CD4-positive, alpha-beta T cell treated with Interleukin-4 for 4 hours (primary cell): ENCODE results near the gene NFKBIL1.

Experiments used
- DNase-seq: peaks from one replicate; pipeline ENCODE4 v3.0.0-alpha.2; 2020

NFKBIL1 gene

GRCh38 chr6:31567531-31568370 is 20.3 kb downstream of the NFKBIL1 start:
- DNase-seq: peak; percentile 37

- DNase-seq: peak; percentile 86
These were observed 21.1 kb downstream of the NFKBIL1 start for GRCh38 chr6:31568537-31568961.

- no peak for DNase-seq
These were observed 22.6 kb downstream of the NFKBIL1 start for GRCh38 chr6:31569861-31570536.

- peak; percentile 73 for DNase-seq
These were observed 24.9 kb downstream of the NFKBIL1 start, which contains the start of gene LTA for GRCh38 chr6:31572041-31572911. LTA (plus strand) TSS chr6:31572289; CDS start chr6:31572743, 454 bp downstream.

- DNase-seq: no peak
These were observed 26.1 kb downstream of the NFKBIL1 start for GRCh38 chr6:31573239-31574105.

GRCh38 chr6:31574106-31575061 is 27.0 kb downstream of the NFKBIL1 start:
- no peak for DNase-seq

- peak; percentile 89 for DNase-seq
These were observed 28.0 kb downstream of the NFKBIL1 start, which contains the start of gene TNF for GRCh38 chr6:31575335-31575901. TNF (plus strand) TSS chr6:31575565; CDS start chr6:31575742, 177 bp downstream.

GRCh38 chr6:31575952-31576685 is 28.7 kb downstream of the NFKBIL1 start:
- no peak for DNase-seq

GRCh38 chr6:31576897-31577578 is 29.6 kb downstream of the NFKBIL1 start:
- peak; percentile 53 for DNase-seq

GRCh38 chr6:31577579-31577966 is 30.2 kb downstream of the NFKBIL1 start:
- DNase-seq: no peak

- DNase-seq: no peak
These were observed 31.0 kb downstream of the NFKBIL1 start for GRCh38 chr6:31578184-31579118.

- no peak for DNase-seq
These were observed 31.7 kb downstream of the NFKBIL1 start for GRCh38 chr6:31579119-31579505.

- DNase-seq: no peak
These were observed 32.4 kb downstream of the NFKBIL1 start for GRCh38 chr6:31579546-31580437.

- no peak for DNase-seq
These were observed 33.0 kb downstream of the NFKBIL1 start for GRCh38 chr6:31580438-31580740.

GRCh38 chr6:31580807-31581433 is 33.5 kb downstream of the NFKBIL1 start:
- peak; percentile 85 for DNase-seq

GRCh38 chr6:31581434-31582229 is 34.2 kb downstream of the NFKBIL1 start:
- DNase-seq: no peak
